Adipocyte (in vitro differentiated cells): Measurements from ENCODE around the gene SLC22A1.
A peak's percentile ranks its signal among the peaks of the same experiment; 100 is the strongest.
"Not testable (repeated sequence)": the region's sequence is repeated elsewhere in the genome, so short reads cannot be mapped to it uniquely, and the experiment has no call there.

Experiments used
- DNase-seq: peaks from one replicate; pipeline ENCODE4 v3.0.0-alpha.2; 2015; ENCODE audit warnings: low read depth
- H3K27me3 ChIP-seq: replicated peaks from 2 replicates; pipeline ENCODE4 v1.7.0; 2013; ENCODE audit warnings: mild to moderate bottlenecking, low read length, moderate library complexity; ENCODE audit not compliant: control insufficient read depth, insufficient read depth
- H3K36me3 ChIP-seq: 2 replicates; pipeline ENCODE4 v1.7.0; 2013; ENCODE audit warnings: low read length, mild to moderate bottlenecking, moderate library complexity; ENCODE audit not compliant: control insufficient read depth, insufficient read depth, severe bottlenecking
- H3K4me1 ChIP-seq: 2 replicates; pipeline ENCODE4 v1.7.0; 2013; ENCODE audit warnings: mild to moderate bottlenecking, low read length, moderate library complexity; ENCODE audit not compliant: control insufficient read depth, insufficient read depth
- H3K4me3 ChIP-seq: 2 replicates; pipeline ENCODE4 v1.7.0; 2013; ENCODE audit warnings: mild to moderate bottlenecking, low read length, moderate library complexity
- H3K9ac ChIP-seq: 2 replicates; pipeline ENCODE4 v1.7.0; 2013; ENCODE audit warnings: mild to moderate bottlenecking, low read length, moderate library complexity
- H3K9me3 ChIP-seq: 2 replicates; pipeline ENCODE4 v1.7.0; 2013; ENCODE audit warnings: mild to moderate bottlenecking, low read length, moderate library complexity; ENCODE audit not compliant: control insufficient read depth

SLC22A1 gene

GRCh38 chr6:160125105-160125504 is 3.5 kb downstream of the SLC22A1 start:
- H3K36me3 ChIP-seq, DNase-seq, H3K9me3 ChIP-seq, H3K4me3 ChIP-seq, H3K27me3 ChIP-seq, H3K9ac ChIP-seq, H3K4me1 ChIP-seq: not testable (repeated sequence)

GRCh38 chr6:160127270-160128124 is 5.9 kb downstream of the SLC22A1 start:
- H3K9ac ChIP-seq: no peak overlapping the region
- H3K4me1 ChIP-seq: no peaks in the 10 kb centered on the region
- DNase-seq: no peak
- H3K9me3 ChIP-seq: no peaks in the 10 kb centered on the region
- H3K36me3 ChIP-seq: peaks cover 3% of the 10 kb centered on the region
- H3K27me3 ChIP-seq: no peaks in the 10 kb centered on the region
- H3K4me3 ChIP-seq: no peak overlapping the region

- no peak for DNase-seq
Observed at GRCh38 chr6:160128125-160128683, 6.6 kb downstream of the SLC22A1 start.

GRCh38 chr6:160128879-160129516 is 7.4 kb downstream of the SLC22A1 start:
- Histone ChIP-seq H3K4me3 (no peak overlapping the region), H3K9ac (no peak overlapping the region), H3K27me3 (no peaks in the 10 kb centered on the region), H3K36me3 (peaks cover 5% of the 10 kb centered on the region), H3K4me1 (no peaks in the 10 kb centered on the region), H3K9me3 (no peaks in the 10 kb centered on the region)
- no peak for DNase-seq

More at GRCh38 chr6:160128125-160128683, 6.6 kb downstream of the SLC22A1 start:
- no peaks in the 10 kb centered on the region for H3K4me1 ChIP-seq
- H3K27me3 ChIP-seq: no peaks in the 10 kb centered on the region
- H3K9me3 ChIP-seq: no peaks in the 10 kb centered on the region
- H3K36me3 ChIP-seq: peaks cover 5% of the 10 kb centered on the region
- H3K9ac ChIP-seq: no peak overlapping the region
- H3K4me3 ChIP-seq: no peak overlapping the region

GRCh38 chr6:160129881-160130615 is 8.4 kb downstream of the SLC22A1 start:
- Histone ChIP-seq H3K4me3 (no peak overlapping the region), H3K9ac (no peak overlapping the region), H3K27me3 (no peaks in the 10 kb centered on the region), H3K36me3 (peaks cover 5% of the 10 kb centered on the region), H3K4me1 (no peaks in the 10 kb centered on the region), H3K9me3 (no peaks in the 10 kb centered on the region)
- DNase-seq: no peak

GRCh38 chr6:160130729-160131484 is 9.3 kb downstream of the SLC22A1 start:
- no peak for DNase-seq
- H3K9ac ChIP-seq: no peak overlapping the region
- H3K27me3 ChIP-seq: no peaks in the 10 kb centered on the region
- H3K4me3 ChIP-seq: no peak overlapping the region
- H3K9me3 ChIP-seq: no peaks in the 10 kb centered on the region
- H3K4me1 ChIP-seq: no peaks in the 10 kb centered on the region
- H3K36me3 ChIP-seq: peaks cover 5% of the 10 kb centered on the region

GRCh38 chr6:160131636-160132296 is 10.2 kb downstream of the SLC22A1 start:
- Histone ChIP-seq H3K4me3 (no peak overlapping the region), H3K4me1 (no peaks in the 10 kb centered on the region), H3K9ac (no peak overlapping the region), H3K27me3 (no peaks in the 10 kb centered on the region), H3K9me3 (no peaks in the 10 kb centered on the region), H3K36me3 (peaks cover 5% of the 10 kb centered on the region)
- DNase-seq: no peak

GRCh38 chr6:160132297-160132637 is 10.7 kb downstream of the SLC22A1 start:
- DNase-seq: no peak
- Histone ChIP-seq H3K9ac (no peak overlapping the region), H3K27me3 (no peaks in the 10 kb centered on the region), H3K4me1 (no peaks in the 10 kb centered on the region), H3K9me3 (no peaks in the 10 kb centered on the region), H3K4me3 (no peak overlapping the region), H3K36me3 (peaks cover 5% of the 10 kb centered on the region)

- Histone ChIP-seq H3K9ac (no peak overlapping the region), H3K36me3 (peaks cover 5% of the 10 kb centered on the region), H3K4me1 (no peaks in the 10 kb centered on the region), H3K9me3 (no peaks in the 10 kb centered on the region), H3K4me3 (no peak overlapping the region), H3K27me3 (no peaks in the 10 kb centered on the region)
- DNase-seq: peak; percentile 56
Observed at GRCh38 chr6:160132776-160133338, 11.2 kb downstream of the SLC22A1 start.
